CD4-positive, alpha-beta memory T cell (primary cell): ENCODE measurements around the gene POLR2C. TPM values are rescaled to one million over a fixed set of nuclear protein-coding genes. Genes with fewer than 3 reads are reported as not detected.

Experiments used
- CTCF ChIA-PET: fragments of 350-600 bp; sonication (Branson Sonifier 250); formaldehyde crosslinking; loops from one replicate; lab custom pipeline; 2021; ENCODE audit warnings: inconsistent platforms; ENCODE audit not compliant: partially characterized antibody; lab: Charles Lee
- POLR2A ChIA-PET: fragments of 350-600 bp; sonication (Branson Sonifier 250); formaldehyde crosslinking; loops from one replicate; lab custom pipeline; 2021; ENCODE audit not compliant: partially characterized antibody; lab: Charles Lee
- DNase-seq, 5 donors: peaks; one replicate each; pipeline versions ENCODE4 v3.0.0 to v3.0.0-alpha.2; 2020 to 2022; ENCODE audit warnings: mixed read lengths in 1 of 5
- H3K27ac ChIP-seq: one replicate; pipeline ENCODE4 v1.7.0; 2013; ENCODE audit warnings: low read depth, low read length
- H3K27me3 ChIP-seq: 2 replicates; pipeline ENCODE4 v1.7.0; 2013; ENCODE audit warnings: mild to moderate bottlenecking, low read length, moderate library complexity; ENCODE audit not compliant: insufficient read depth
- H3K36me3 ChIP-seq: 2 replicates; pipeline ENCODE4 v1.7.0; 2013; ENCODE audit warnings: mild to moderate bottlenecking, low read length, moderate library complexity; ENCODE audit not compliant: insufficient read depth
- H3K4me1 ChIP-seq: 2 replicates; pipeline ENCODE4 v1.7.0; 2013; ENCODE audit warnings: mild to moderate bottlenecking, low read length, moderate library complexity; ENCODE audit not compliant: insufficient read depth
- H3K4me3 ChIP-seq, 2 donors: one replicate each; pipeline ENCODE4 v1.7.0; 2013; ENCODE audit warnings: low read length in 2 of 2, mild to moderate bottlenecking in 1 of 2
- H3K9me3 ChIP-seq, 2 donors: one replicate each; pipeline ENCODE4 v1.7.0; 2013; ENCODE audit warnings: low read length in 2 of 2, control low read depth in 1 of 2; ENCODE audit not compliant: control insufficient read depth in 1 of 2
- H3K27ac Mint-ChIP-seq, 7 donors: one replicate each; pipeline ENCODE4 v1.8.0; 2020 to 2021; ENCODE audit warnings: mixed read lengths in 7 of 7, mild to moderate bottlenecking in 6 of 7, inconsistent platforms in 3 of 7, moderate library complexity in 3 of 7
- H3K27me3 Mint-ChIP-seq, 2 donors: one replicate each; pipeline ENCODE4 v1.8.0; 2020 to 2021; ENCODE audit warnings: mixed read lengths in 2 of 2
- H3K36me3 Mint-ChIP-seq, 2 donors: one replicate each; pipeline ENCODE4 v1.8.0; 2020 to 2021; ENCODE audit warnings: mixed read lengths in 2 of 2, inconsistent platforms in 1 of 2, mild to moderate bottlenecking in 1 of 2
- H3K4me1 Mint-ChIP-seq, 4 donors: one replicate each; pipeline ENCODE4 v1.8.0; 2020 to 2021; ENCODE audit warnings: mixed read lengths in 4 of 4, mild to moderate bottlenecking in 1 of 4
- H3K4me3 Mint-ChIP-seq, 8 donors: one replicate each; pipeline ENCODE4 v1.8.0; 2020 to 2021; ENCODE audit warnings: mixed read lengths in 8 of 8, mild to moderate bottlenecking in 7 of 8, moderate library complexity in 6 of 8, inconsistent platforms in 3 of 8
- H3K9me3 Mint-ChIP-seq, 8 donors: one replicate each; pipeline ENCODE4 v1.8.0; 2020 to 2021; ENCODE audit warnings: mixed read lengths in 8 of 8, mild to moderate bottlenecking in 5 of 8, inconsistent platforms in 3 of 8, moderate library complexity in 1 of 8
- intact Hi-C: fragments of 100-400 bp; cut with micrococcal nuclease; formaldehyde crosslinking; loops from one replicate; pipeline ENCODE4 v1.15.1; 2023
- polyA plus RNA-seq, 2 donors: library from polyadenylated mRNA; unstranded; fragments of 300-500 nt; fragmentation: Illumina TruSeq; gene quantifications; one replicate each; pipeline ENCODE4 v1.2.3, GENCODE V29; 2021
- total RNA-seq, 2 experiments: library from RNA; stranded (reverse); gene quantifications; one replicate each; pipeline ENCODE4 v1.2.3, GENCODE V29; 2021

POLR2C gene
- total and polyA plus RNA-seq, 4 experiments from 2014 or later, result 35.7 to 78.1 (median 64.8) TPM

DNA sequence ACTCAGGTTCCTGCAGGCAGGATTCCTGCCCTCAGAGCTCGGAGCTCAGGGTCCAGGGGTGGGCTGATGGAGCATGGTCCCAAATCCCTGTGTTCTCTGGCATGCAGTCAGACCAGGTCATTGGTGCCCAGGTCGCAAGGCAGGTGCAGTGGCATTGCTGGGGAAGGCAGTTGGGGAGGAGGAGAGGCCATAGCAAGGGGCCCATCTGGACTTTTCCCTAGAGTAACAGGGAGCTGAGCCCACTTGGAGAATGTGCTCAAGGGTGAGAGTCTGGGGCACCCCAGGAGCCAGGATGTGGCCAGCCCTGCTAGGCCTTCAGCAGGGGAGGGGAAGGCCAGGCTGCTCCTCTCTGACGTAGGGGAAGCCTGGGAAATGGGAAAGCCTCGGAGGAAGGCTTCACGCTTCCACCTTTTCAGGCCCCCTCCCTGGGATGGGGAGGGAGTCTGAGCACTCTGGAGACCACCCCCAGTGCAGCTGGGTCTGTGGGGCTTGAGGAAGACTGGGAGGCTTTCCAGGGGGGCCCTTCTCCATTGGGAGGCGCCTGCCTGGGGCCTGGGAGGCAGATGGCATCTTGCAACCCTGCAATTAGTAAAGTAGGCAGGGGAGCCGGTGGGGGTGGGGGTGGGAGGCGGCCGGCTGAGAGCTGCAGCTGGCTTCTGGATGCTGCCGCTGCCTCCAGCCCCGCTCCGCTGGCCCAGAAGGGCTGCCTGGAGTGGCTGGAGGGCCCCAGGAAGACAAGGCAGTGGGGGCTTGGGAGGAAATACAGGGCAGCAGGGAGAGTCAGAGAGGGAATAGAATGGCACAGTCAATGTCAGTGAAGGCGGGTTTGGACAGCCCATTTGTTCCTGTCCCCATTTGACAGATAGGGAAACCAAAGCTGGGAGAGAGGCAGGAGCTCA is 44.9 kb downstream of the POLR2C start:
- ChIA-PET CTCF (interaction anchor here (1.0 kb wide), 1 partner anchor 13 kb away, joined by 4 read pairs; no protein-coding TSS in a partner anchor), POLR2A (no interaction called here)
- Mint-ChIP-seq H3K9me3 (no peaks in the 10 kb centered on the region), H3K4me3 (no peak overlapping the region), H3K36me3 (peaks cover 0 to 4% of the 10 kb centered on the region in 2 donors), H3K4me1 (no peaks in the 10 kb centered on the region), H3K27me3 (no peaks in the 10 kb centered on the region), H3K27ac (peak overlapping the region in 1 of 7 donors; percentile 19)
- no peak overlapping the region for H3K27ac ChIP-seq
- no peak for DNase-seq
- no peaks in the 10 kb centered on the region for H3K4me1 ChIP-seq
- H3K36me3 ChIP-seq, result no peaks in the 10 kb centered on the region
- intact Hi-C loops, result no loop called here
- H3K9me3 ChIP-seq, result no peaks in the 10 kb centered on the region
- no peaks in the 10 kb centered on the region for H3K27me3 ChIP-seq
- H3K4me3 ChIP-seq, result no peak overlapping the region

- POLR2A ChIA-PET, result no interaction called here
- intact Hi-C loops, result no loop called here
- H3K4me1 ChIP-seq, result no peaks in the 10 kb centered on the region
- no peak overlapping the region for H3K27ac ChIP-seq
- no peaks in the 10 kb centered on the region for H3K36me3 ChIP-seq
- Mint-ChIP-seq H3K4me3 (no peak overlapping the region), H3K9me3 (no peaks in the 10 kb centered on the region), H3K27ac (no peak overlapping the region), H3K4me1 (no peaks in the 10 kb centered on the region), H3K36me3 (peaks cover 4% of the 10 kb centered on the region in 2 donors), H3K27me3 (no peaks in the 10 kb centered on the region)
- no peaks in the 10 kb centered on the region for H3K27me3 ChIP-seq
- H3K9me3 ChIP-seq, result no peaks in the 10 kb centered on the region
- no peak overlapping the region for H3K4me3 ChIP-seq
- CTCF ChIA-PET, result interaction anchor here (1.0 kb wide), 1 partner anchor 12 kb away, joined by 4 read pairs; no protein-coding TSS in a partner anchor
- no peak for DNase-seq
Observed at GRCh38 chr16:57508035-57508425, 45.6 kb downstream of the POLR2C start.

DNA sequence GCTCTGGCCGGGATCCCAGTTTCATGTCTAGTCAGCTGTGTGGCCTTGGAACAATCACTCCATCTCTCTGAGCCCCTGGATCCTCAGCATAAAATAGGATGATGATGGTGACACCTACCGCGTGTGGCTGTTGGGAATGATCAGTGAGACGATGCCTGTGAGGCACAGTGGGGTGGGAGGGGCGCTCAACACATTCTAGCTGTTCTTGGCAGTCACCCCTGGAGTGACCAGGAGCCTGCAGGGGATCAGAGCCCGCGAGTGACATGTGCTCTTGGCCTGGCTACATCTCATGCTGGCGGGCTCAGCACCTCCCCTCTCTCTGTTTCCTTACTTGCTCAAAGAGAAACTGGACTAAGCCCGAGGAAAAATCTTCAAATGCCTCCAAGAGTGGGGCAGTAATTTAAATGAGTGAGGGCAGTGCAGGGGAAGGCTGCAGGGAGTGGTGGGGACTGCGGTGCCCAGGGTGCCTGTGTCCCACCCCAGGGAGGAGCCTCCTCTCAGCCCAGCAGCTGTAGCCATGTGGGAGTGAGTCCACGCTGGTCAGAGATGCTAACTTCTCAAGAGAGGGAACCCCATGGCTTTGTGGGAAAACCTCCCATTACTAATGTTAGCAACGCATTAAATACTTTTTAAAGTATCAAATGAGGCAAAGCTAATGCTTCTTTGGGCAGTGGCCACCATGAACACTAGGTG is 46.9 kb downstream of the POLR2C start:
- Histone ChIP-seq H3K27ac (no peak overlapping the region), H3K27me3 (no peaks in the 10 kb centered on the region), H3K9me3 (no peaks in the 10 kb centered on the region), H3K4me1 (no peaks in the 10 kb centered on the region), H3K4me3 (no peak overlapping the region), H3K36me3 (no peaks in the 10 kb centered on the region)
- H3K4me3 Mint-ChIP-seq, result no peak overlapping the region
- CTCF ChIA-PET, result interaction anchor here (0.5 to 1.1 kb wide), 2 partner anchors 10 to 141 kb away, joined by 4 read pairs; no protein-coding TSS in a partner anchor
- intact Hi-C loops, result no loop called here
- H3K27me3 Mint-ChIP-seq, result no peaks in the 10 kb centered on the region
- POLR2A ChIA-PET, result no interaction called here
- no peaks in the 10 kb centered on the region for H3K9me3 Mint-ChIP-seq
- no peak overlapping the region for H3K27ac Mint-ChIP-seq
- no peaks in the 10 kb centered on the region for H3K4me1 Mint-ChIP-seq
- DNase-seq, result no peak
- peaks cover 4 to 10% of the 10 kb centered on the region in 2 donors for H3K36me3 Mint-ChIP-seq

DNA sequence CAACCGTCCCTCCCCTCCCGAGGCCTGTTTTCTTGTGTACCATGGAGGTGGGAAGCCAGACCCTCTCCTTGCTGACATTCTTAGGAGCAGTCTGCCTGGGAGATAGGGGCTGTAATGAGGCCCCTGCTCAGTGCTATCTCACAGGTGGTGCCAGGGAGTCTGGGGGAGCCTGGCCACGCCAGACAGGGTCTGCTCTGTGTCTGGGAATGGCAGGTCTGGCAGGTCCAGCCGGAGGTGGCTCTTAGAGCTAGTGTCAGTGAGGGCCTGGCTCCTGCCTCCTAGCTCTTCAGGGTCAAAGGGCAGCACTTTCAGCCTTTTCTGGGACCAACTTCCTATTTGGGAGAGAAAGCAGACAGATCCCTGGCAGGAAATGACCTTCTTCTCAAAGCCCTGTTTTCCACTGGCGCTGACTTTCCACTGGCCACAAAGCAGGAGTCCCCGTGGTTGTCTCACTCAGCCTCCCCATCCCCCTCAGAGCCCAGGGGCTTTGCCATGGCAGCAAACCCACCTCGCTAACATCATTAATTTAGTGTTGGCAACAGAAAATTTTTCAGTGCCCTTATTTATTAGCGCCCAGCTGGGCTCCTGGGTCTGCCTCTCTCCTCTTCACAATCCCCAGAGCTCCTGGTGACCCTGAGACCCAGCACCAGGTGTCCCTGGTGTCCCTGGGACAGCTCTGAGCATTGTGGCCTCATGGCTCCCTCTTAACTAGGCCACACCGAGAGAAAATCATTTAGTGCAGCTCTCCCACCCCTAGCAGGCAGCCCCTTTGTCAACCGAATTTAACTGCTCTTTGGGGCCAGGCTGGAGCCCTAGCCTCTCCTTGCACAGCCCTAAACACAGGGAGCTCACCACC is 47.8 kb downstream of the POLR2C start:
- DNase-seq, result no peak
- no peak overlapping the region for H3K4me3 Mint-ChIP-seq
- Histone ChIP-seq H3K4me3 (no peak overlapping the region), H3K9me3 (no peaks in the 10 kb centered on the region), H3K36me3 (no peaks in the 10 kb centered on the region), H3K27me3 (no peaks in the 10 kb centered on the region), H3K4me1 (no peaks in the 10 kb centered on the region), H3K27ac (no peak overlapping the region)
- no peaks in the 10 kb centered on the region for H3K27me3 Mint-ChIP-seq
- POLR2A ChIA-PET, result no interaction called here
- H3K36me3 Mint-ChIP-seq, result peaks cover 4 to 12% of the 10 kb centered on the region in 2 donors
- intact Hi-C loops, result no loop called here
- CTCF ChIA-PET, result interaction anchor here (0.5 to 1.9 kb wide), 3 partner anchors 9 to 142 kb away, joined by 4 to 6 read pairs (median 4); no protein-coding TSS in a partner anchor
- H3K9me3 Mint-ChIP-seq, result no peaks in the 10 kb centered on the region
- no peaks in the 10 kb centered on the region for H3K4me1 Mint-ChIP-seq
- peak overlapping the region in 2 of 7 donors; percentile 41 to 53 for H3K27ac Mint-ChIP-seq

GRCh38 chr16:57512296-57513001 is 50.0 kb downstream of the POLR2C start:
- Mint-ChIP-seq H3K4me3 (no peak overlapping the region), H3K9me3 (no peaks in the 10 kb centered on the region), H3K4me1 (no peaks in the 10 kb centered on the region), H3K36me3 (peaks cover 8 to 24% of the 10 kb centered on the region in 2 donors), H3K27ac (no peak overlapping the region), H3K27me3 (no peaks in the 10 kb centered on the region)
- no peaks in the 10 kb centered on the region for H3K9me3 ChIP-seq
- H3K27me3 ChIP-seq, result no peaks in the 10 kb centered on the region
- CTCF ChIA-PET, result interaction anchor here (1.2 to 1.9 kb wide), 2 partner anchors 7 to 50 kb away, joined by 3 to 6 read pairs; partner anchors contain the start of gene POLR2C
- no peaks in the 10 kb centered on the region for H3K36me3 ChIP-seq
- H3K4me1 ChIP-seq, result no peaks in the 10 kb centered on the region
- intact Hi-C loops, result no loop called here
- POLR2A ChIA-PET, result interaction anchor here (1.3 kb wide), 1 partner anchor 10 kb away, joined by 3 read pairs; no protein-coding TSS in a partner anchor
- no peak for DNase-seq
- H3K27ac ChIP-seq, result no peak overlapping the region
- no peak overlapping the region for H3K4me3 ChIP-seq

DNA sequence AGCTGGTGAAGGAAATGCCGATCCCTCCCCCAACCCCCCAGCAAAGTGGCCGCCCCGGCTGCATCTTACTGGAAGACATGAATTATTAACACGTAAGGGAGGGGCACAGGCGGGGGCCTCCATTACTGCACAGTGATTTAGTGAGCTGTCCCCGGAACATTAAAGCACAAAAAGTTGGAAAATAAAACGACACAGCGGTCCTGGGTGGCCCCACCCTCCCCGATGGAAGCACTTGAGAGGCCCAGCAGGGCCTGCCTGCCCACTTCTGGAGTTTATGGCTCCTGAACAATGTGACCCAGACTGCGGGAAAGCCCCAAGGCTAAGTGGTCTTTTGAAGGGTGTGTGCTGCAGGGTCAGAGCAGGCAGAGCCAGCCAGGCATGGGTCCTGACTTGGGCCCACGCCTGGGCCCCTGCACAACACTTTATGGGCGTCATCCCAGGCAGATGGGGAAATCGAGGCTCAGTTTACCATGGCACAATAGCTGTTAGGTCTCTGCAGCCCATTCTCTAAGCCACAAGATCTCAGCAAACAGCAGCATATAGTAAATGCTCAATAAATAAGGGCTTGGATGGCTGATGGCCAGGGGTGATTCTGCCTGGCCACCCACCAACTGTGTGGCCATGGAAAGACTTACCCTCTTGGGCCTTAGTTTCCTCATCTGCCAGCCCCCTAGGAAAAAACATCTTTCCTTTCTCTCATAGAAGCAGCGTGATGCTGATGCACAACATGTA is 51.1 kb downstream of the POLR2C start:
- H3K9me3 ChIP-seq, result no peaks in the 10 kb centered on the region
- Mint-ChIP-seq H3K4me1 (no peaks in the 10 kb centered on the region), H3K27me3 (no peaks in the 10 kb centered on the region), H3K36me3 (peaks cover 8 to 28% of the 10 kb centered on the region in 2 donors), H3K9me3 (no peaks in the 10 kb centered on the region), H3K4me3 (no peak overlapping the region), H3K27ac (peak overlapping the region in 1 of 7 donors; percentile 57)
- H3K27me3 ChIP-seq, result no peaks in the 10 kb centered on the region
- ChIA-PET POLR2A (no interaction called here), CTCF (interaction anchor here (1.6 kb wide), 3 partner anchors 8 to 30 kb away, joined by 3 to 5 read pairs (median 4); no protein-coding TSS in a partner anchor)
- intact Hi-C loops, result no loop called here
- no peak for DNase-seq
- no peak overlapping the region for H3K27ac ChIP-seq
- no peaks in the 10 kb centered on the region for H3K4me1 ChIP-seq
- H3K36me3 ChIP-seq, result no peaks in the 10 kb centered on the region
- no peak overlapping the region for H3K4me3 ChIP-seq
